Lower leg skin (tissue), 3 donors: Measurements from ENCODE around the gene LBHD2.

Source experiments
- CTCF ChIP-seq, 3 donors: fragments of 450-650 bp; IDR thresholded peaks; one replicate each; pipeline ENCODE4 v1.5.1; 2016; ENCODE audit warnings: antibody characterized with exemption in 3 of 3, mild to moderate bottlenecking in 3 of 3, moderate library complexity in 2 of 3
- POLR2A ChIP-seq, 2 donors: fragments of 450-650 bp; IDR thresholded peaks; one replicate each; pipeline ENCODE4 v1.6.1; 2016 to 2017; ENCODE audit warnings: antibody characterized with exemption in 2 of 2, mild to moderate bottlenecking in 1 of 2, moderate library complexity in 1 of 2

GRCh38 chr14:103113774-103114173 is 29.8 kb downstream of the LBHD2 start:
- TF ChIP-seq POLR2A (IDR thresholded peaks at IDR 0.05) (no peak), CTCF (IDR thresholded peaks at IDR 0.05) (no peak)
